RCC 7860 (cell line): ENCODE data around the gene PWWP2B.

Experiments used
- DNase-seq: peaks from one replicate; pipeline ENCODE4 v3.0.0-alpha.2; 2015; ENCODE audit warnings: low spot score
- FAIRE-seq: peaks from 2 replicates; lab custom pipeline; 2012; peaks lifted over from hg19 to GRCh38; lab: Jason Lieb, UNC

Gene PWWP2B

DNA sequence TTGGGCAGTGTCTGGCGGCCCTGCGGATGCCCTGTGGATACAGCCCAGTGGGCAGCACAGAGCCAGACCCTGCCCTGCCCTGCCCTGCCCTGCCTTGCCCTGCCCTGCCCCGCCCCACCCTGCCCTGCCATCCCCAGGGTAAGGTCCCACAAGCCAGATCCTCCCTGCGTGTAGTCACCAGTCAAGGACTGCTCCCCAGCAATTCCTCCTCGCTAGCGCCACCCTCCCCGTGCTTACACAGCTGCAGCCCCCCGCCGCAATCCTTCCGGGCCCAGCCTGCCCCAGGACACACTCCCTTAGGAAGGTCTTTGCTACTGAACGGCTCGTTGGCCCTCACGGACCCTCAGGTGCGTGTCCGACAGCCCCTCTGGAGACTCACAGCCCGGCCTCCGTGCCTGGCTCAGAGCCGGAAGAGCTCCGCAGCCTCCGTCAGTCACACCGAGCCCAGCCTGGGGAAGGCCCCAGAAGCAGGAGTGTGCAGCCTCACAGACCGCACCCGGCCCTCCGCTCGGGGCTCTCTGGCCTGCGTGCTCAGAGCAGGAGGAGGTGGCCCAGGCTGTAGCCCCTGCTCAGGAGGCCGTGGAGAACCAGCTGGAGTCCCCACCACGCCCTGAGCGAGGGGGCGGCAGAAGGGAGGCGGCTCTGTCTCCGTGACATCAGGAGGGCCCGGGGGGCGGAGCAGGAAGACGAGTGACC is 68.3 kb downstream of the PWWP2B start:
- FAIRE-seq (no peak), DNase-seq (no peak)

DNA sequence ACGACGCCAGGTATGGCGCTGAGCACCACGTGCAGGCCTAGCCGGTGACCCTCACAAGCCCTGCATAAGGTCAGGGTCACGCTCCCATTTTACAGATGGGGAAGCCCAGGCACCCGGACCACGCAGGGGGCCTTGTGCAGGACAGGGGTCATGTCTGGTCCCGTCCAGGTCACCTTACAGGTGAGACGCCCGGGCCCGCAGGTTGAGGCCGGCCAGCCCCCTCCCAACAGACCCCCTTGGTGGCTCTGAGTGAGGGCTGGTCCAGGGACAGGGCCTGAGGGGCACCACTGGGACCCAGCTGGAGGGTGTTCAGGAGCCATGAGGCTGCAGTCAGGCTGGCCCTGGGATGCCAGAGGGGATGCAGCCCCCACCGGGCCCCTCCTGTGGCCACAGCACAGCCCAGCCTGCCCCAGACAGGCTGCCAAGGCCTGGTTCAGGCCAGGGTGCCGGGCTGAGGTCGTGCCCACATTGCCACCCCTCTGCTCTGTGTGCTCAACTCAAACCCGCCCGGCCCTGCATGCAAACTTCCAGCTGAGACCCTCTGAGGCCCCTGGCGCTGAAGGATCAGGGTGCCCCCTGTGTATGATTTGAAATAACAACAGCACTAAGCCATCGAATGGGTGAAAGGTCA is 69.0 kb downstream of the PWWP2B start:
- FAIRE-seq (no peak), DNase-seq (no peak)

DNA sequence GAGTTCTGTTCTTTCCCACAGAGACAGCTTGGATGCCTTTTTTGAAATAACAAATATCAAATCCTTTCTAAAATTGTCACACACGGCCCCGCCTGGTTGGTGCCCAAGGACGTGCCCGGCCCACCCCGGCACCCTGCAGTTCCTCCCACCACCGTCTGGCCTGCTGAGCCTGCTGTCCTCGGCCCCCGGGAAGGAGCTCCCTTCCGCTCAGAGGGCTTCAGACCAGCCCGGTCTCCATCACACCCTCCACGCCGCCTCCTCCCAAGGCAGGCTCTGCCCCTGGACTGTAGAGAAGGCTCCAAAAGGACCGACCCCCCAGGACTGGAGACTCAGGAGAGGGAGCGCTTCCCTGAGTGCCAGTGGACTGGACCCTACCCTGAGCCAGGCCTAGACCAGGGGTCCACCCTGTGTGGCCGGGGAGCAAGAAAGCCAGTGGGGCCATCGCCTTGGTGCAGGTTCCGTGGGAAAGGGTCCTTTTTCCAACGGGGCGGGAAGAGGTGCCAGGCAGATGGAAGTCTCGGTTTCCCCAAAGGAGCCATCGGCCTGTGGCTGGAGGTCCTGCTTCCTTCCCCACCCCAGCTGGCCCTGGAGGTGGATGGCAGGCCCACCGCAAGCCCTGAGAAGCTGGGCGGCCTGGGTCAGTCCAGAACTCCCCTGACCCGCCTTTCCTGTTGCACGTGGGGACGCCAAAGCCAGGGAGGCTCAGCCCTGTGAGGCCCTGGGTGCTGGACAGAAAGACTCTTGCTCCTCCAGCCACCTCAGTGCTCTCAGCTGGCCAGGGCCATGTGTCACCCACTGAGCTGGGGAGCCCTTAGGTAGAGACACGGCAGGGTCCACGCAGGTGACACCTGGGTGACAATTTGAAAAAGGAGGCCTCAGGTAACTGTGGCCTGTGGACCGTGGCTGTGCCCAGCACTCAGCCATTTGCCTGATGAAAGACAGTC is 69.8 kb downstream of the PWWP2B start:
- no peak for DNase-seq
- FAIRE-seq = no peak
